WTC11 (cell line): ENCODE results near the gene FLT1.

ENCODE experiments used
- ATF2 ChIP-seq: sonication (generic); formaldehyde crosslinking; IDR thresholded peaks from 2 replicates; pipeline ENCODE4 v1.8.1; 2022; ENCODE audit warnings: low read depth, missing genetic modification reagents, borderline replicate concordance
- CREB1 ChIP-seq: sonication (generic); formaldehyde crosslinking; IDR thresholded peaks from 2 replicates; pipeline ENCODE4 v1.8.0; 2023; ENCODE audit warnings: mild to moderate bottlenecking, missing genetic modification reagents
- CTCF ChIP-seq: fragments of 200-600 bp; IDR thresholded peaks from 2 replicates; pipeline ENCODE4 v1.8.0; 2022; ENCODE audit warnings: antibody characterized with exemption
- E2F4 ChIP-seq: sonication (generic); formaldehyde crosslinking; IDR thresholded peaks from 2 replicates; pipeline ENCODE4 v1.8.1; 2022; ENCODE audit warnings: low read depth, mild to moderate bottlenecking, moderate library complexity, missing genetic modification reagents, borderline replicate concordance
- GABPB1 ChIP-seq: sonication (generic); formaldehyde crosslinking; IDR thresholded peaks from 2 replicates; pipeline ENCODE4 v1.8.1; 2023; ENCODE audit warnings: mild to moderate bottlenecking, missing genetic modification reagents
- HMGXB4 ChIP-seq: sonication (generic); formaldehyde crosslinking; IDR thresholded peaks from 2 replicates; pipeline ENCODE4 v1.8.1; 2023; ENCODE audit warnings: mild to moderate bottlenecking, moderate library complexity, missing genetic modification reagents
- SP1 ChIP-seq: sonication (generic); formaldehyde crosslinking; conservative IDR thresholded peaks from 2 replicates; pipeline ENCODE4 v1.8.1; 2022; ENCODE audit warnings: missing genetic modification reagents
- TEAD4 ChIP-seq: sonication (generic); formaldehyde crosslinking; IDR thresholded peaks from 2 replicates; pipeline ENCODE4 v1.8.0; 2022; ENCODE audit warnings: mild to moderate bottlenecking, missing genetic modification reagents
- TF ChIP-seq, protein P1 (sequence below): fragments of 250-450 bp; sonication (Bioruptor Pico); IDR thresholded peaks from 2 replicates; pipeline ENCODE4 v2.1.2; 2022; ENCODE audit warnings: mild to moderate bottlenecking, moderate library complexity
- TF ChIP-seq, protein P2 (sequence below): sonication (generic); formaldehyde crosslinking; IDR thresholded peaks from 2 replicates; pipeline ENCODE4 v1.8.0; 2022; ENCODE audit warnings: mild to moderate bottlenecking, missing genetic modification reagents
- TF ChIP-seq, protein P3 (sequence below): sonication (generic); formaldehyde crosslinking; IDR thresholded peaks from 2 replicates; pipeline ENCODE4 v1.8.0; 2022; ENCODE audit warnings: mild to moderate bottlenecking, missing genetic modification reagents

- TF ChIP-seq, protein P1, sequence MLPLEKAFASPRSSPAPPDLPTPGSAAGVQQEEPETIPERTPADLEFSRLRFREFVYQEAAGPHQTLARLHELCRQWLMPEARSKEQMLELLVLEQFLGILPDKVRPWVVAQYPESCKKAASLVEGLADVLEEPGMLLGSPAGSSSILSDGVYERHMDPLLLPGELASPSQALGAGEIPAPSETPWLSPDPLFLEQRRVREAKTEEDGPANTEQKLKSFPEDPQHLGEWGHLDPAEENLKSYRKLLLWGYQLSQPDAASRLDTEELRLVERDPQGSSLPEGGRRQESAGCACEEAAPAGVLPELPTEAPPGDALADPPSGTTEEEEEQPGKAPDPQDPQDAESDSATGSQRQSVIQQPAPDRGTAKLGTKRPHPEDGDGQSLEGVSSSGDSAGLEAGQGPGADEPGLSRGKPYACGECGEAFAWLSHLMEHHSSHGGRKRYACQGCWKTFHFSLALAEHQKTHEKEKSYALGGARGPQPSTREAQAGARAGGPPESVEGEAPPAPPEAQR (CRISPR knock-in tag): no peak
- TF ChIP-seq CTCF: no peak
- no peak for TF ChIP-seq SP1
- no peak for TF ChIP-seq CREB1 (CRISPR knock-in tag)
- no peak for TF ChIP-seq ATF2 (CRISPR knock-in tag)
- TF ChIP-seq TEAD4 (CRISPR knock-in tag): no peak
- TF ChIP-seq HMGXB4 (CRISPR knock-in tag): no peak
- TF ChIP-seq, protein P2, sequence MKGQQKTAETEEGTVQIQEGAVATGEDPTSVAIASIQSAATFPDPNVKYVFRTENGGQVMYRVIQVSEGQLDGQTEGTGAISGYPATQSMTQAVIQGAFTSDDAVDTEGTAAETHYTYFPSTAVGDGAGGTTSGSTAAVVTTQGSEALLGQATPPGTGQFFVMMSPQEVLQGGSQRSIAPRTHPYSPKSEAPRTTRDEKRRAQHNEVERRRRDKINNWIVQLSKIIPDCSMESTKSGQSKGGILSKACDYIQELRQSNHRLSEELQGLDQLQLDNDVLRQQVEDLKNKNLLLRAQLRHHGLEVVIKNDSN (CRISPR knock-in tag): no peak
- TF ChIP-seq E2F4: no peak
- no peak for TF ChIP-seq GABPB1 (CRISPR knock-in tag)
- TF ChIP-seq, protein P3, sequence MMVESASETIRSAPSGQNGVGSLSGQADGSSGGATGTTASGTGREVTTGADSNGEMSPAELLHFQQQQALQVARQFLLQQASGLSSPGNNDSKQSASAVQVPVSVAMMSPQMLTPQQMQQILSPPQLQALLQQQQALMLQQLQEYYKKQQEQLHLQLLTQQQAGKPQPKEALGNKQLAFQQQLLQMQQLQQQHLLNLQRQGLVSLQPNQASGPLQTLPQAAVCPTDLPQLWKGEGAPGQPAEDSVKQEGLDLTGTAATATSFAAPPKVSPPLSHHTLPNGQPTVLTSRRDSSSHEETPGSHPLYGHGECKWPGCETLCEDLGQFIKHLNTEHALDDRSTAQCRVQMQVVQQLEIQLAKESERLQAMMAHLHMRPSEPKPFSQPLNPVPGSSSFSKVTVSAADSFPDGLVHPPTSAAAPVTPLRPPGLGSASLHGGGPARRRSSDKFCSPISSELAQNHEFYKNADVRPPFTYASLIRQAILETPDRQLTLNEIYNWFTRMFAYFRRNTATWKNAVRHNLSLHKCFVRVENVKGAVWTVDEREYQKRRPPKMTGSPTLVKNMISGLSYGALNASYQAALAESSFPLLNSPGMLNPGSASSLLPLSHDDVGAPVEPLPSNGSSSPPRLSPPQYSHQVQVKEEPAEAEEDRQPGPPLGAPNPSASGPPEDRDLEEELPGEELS: no peak
Measured at GRCh38 chr13:28373810-28374209, 121.1 kb downstream of the FLT1 start.
